HG03342 (cell line): ENCODE results near the gene SPSB1.
"Not testable (repeated sequence)": the region's sequence is repeated elsewhere in the genome, so short reads cannot be mapped to it uniquely, and the experiment has no call there.

ENCODE experiments used
- ATAC-seq: cut with Tn5 transposase; IDR thresholded peaks from one replicate; pipeline ENCODE4 v1.9.1; 2021; ENCODE audit warnings: mild to moderate bottlenecking, moderate library complexity; ENCODE audit not compliant: unreplicated experiment

SPSB1 gene

GRCh38 chr1:9385392-9385791 lies 92.7 kb downstream of the SPSB1 start:
- not testable (repeated sequence) for ATAC-seq

GRCh38 chr1:9385801-9386573 lies 93.3 kb downstream of the SPSB1 start:
- ATAC-seq = no peak

- no peak for ATAC-seq
Measured at GRCh38 chr1:9388335-9389180, 95.9 kb downstream of the SPSB1 start.

- no peak for ATAC-seq
Measured at GRCh38 chr1:9389968-9390367, 97.3 kb downstream of the SPSB1 start.

- ATAC-seq = no peak
Measured at GRCh38 chr1:9391620-9392019, 98.9 kb downstream of the SPSB1 start.

- no peak for ATAC-seq
Measured at GRCh38 chr1:9394010-9394409, 101.3 kb downstream of the SPSB1 start.

- ATAC-seq = no peak
Measured at GRCh38 chr1:9395018-9395417, 102.3 kb downstream of the SPSB1 start.

- no peak for ATAC-seq
Measured at GRCh38 chr1:9397047-9397446, 104.4 kb downstream of the SPSB1 start.

GRCh38 chr1:9397997-9398526 lies 105.4 kb downstream of the SPSB1 start:
- ATAC-seq = no peak

GRCh38 chr1:9399510-9400424 lies 107.1 kb downstream of the SPSB1 start:
- no peak for ATAC-seq

- no peak for ATAC-seq
Measured at GRCh38 chr1:9400425-9401079, 107.9 kb downstream of the SPSB1 start.

GRCh38 chr1:9401080-9401453 lies 108.4 kb downstream of the SPSB1 start:
- no peak for ATAC-seq

- ATAC-seq = no peak
Measured at GRCh38 chr1:9402256-9402616, 109.5 kb downstream of the SPSB1 start.

GRCh38 chr1:9402717-9403225 lies 110.1 kb downstream of the SPSB1 start:
- ATAC-seq = no peak

GRCh38 chr1:9404117-9404914 lies 111.6 kb downstream of the SPSB1 start:
- no peak for ATAC-seq

GRCh38 chr1:9406111-9406510 lies 113.4 kb downstream of the SPSB1 start:
- no peak for ATAC-seq

- ATAC-seq = no peak
Measured at GRCh38 chr1:9410737-9411297, 118.1 kb downstream of the SPSB1 start.

GRCh38 chr1:9413071-9413876 lies 120.6 kb downstream of the SPSB1 start:
- peak; percentile 67 for ATAC-seq
